T-helper 17 cell (primary cell): ENCODE results near the gene MAOB. TPM values are rescaled to one million over a fixed set of nuclear protein-coding genes. Genes with fewer than 3 reads are reported as not detected.

Experiments
- ATAC-seq: fragments of 150-1000 bp; cut with Tn5 transposase; 2 replicates; pipeline ENCODE4 v1.10.0; 2021; ENCODE audit warnings: mild to moderate bottlenecking, moderate library complexity
- DNase-seq, 3 donors: peaks; one replicate each; pipeline versions ENCODE4 v3.0.0 to v3.0.0-alpha.2; 2020 to 2021
- H3K9me3 ChIP-seq: one replicate; pipeline ENCODE4 v1.7.0; 2013; ENCODE audit warnings: low read length, mild to moderate bottlenecking; ENCODE audit not compliant: control insufficient read depth, poor library complexity, severe bottlenecking
- H3K27ac Mint-ChIP-seq: one replicate; pipeline ENCODE4 v1.8.0; 2022; ENCODE audit warnings: mild to moderate bottlenecking, moderate library complexity, mixed read lengths
- H3K27me3 Mint-ChIP-seq: one replicate; pipeline ENCODE4 v1.8.0; 2022; ENCODE audit warnings: mixed read lengths
- H3K36me3 Mint-ChIP-seq: one replicate; pipeline ENCODE4 v1.8.0; 2022; ENCODE audit warnings: low read depth, mixed read lengths
- H3K4me1 Mint-ChIP-seq: one replicate; pipeline ENCODE4 v1.8.0; 2022; ENCODE audit warnings: mild to moderate bottlenecking, mixed read lengths
- H3K4me3 Mint-ChIP-seq: one replicate; pipeline ENCODE4 v1.8.0; 2022; ENCODE audit warnings: mild to moderate bottlenecking, moderate library complexity, mixed read lengths
- total RNA-seq, 4 donors: library from RNA in 2 of 4; stranded (reverse) in 2 of 4; gene quantifications; one replicate each; pipeline ENCODE4 v1.2.3 and lab custom pipeline; 2022 to 2026

The MAOB gene
- total RNA-seq, 2 donors from 2014 or later = 0.10 TPM; not detected in 1

- DNase-seq = no peak
- Mint-ChIP-seq H3K4me1 (no peaks in the 10 kb centered on the region), H3K36me3 (peaks cover 3% of the 10 kb centered on the region), H3K27ac (no peak overlapping the region), H3K4me3 (no peak overlapping the region), H3K27me3 (peaks cover 5% of the 10 kb centered on the region)
- ATAC-seq = no peak
- H3K9me3 ChIP-seq = no peaks in the 10 kb centered on the region
Observed at GRCh38 chrX:43805579-43805978, 76.7 kb downstream of the MAOB start.

- DNase-seq (no peak), ATAC-seq (no peak)
- Mint-ChIP-seq H3K27me3 (peaks cover 8% of the 10 kb centered on the region), H3K36me3 (peaks cover 3% of the 10 kb centered on the region), H3K4me1 (no peaks in the 10 kb centered on the region), H3K4me3 (no peak overlapping the region), H3K27ac (no peak overlapping the region)
- no peaks in the 10 kb centered on the region for H3K9me3 ChIP-seq
Observed at GRCh38 chrX:43804021-43804420, 78.2 kb downstream of the MAOB start.

- Mint-ChIP-seq H3K4me3 (no peak overlapping the region), H3K36me3 (no peaks in the 10 kb centered on the region), H3K27ac (no peak overlapping the region), H3K27me3 (no peaks in the 10 kb centered on the region), H3K4me1 (no peaks in the 10 kb centered on the region)
- ATAC-seq = no peak
- no peak for DNase-seq
- H3K9me3 ChIP-seq = no peaks in the 10 kb centered on the region
Observed at GRCh38 chrX:43785930-43786591, 96.2 kb downstream of the MAOB start.

DNA sequence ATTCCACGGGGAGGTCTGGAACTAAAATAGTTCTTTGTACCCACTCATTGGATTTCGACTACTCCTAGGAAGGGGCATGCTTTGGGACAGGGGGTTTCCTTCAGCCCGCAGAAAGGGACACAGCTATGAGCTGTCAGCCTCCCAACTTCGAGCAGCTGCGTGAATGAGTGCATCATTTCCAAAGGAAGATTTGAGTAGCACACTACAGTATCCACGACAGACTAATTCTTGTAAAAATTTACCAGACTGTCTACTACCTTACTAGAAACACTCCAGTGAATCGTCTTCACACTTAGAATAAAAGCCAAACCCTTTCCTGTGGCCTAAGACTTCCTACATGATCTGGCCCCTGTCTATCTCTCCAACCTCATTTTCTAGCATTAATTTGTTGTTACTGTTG, 124.2 kb downstream of the MAOB start:
- H3K4me1 Mint-ChIP-seq = no peaks in the 10 kb centered on the region
- H3K4me3 Mint-ChIP-seq = no peak overlapping the region
- no peaks in the 10 kb centered on the region for H3K9me3 ChIP-seq
- H3K36me3 Mint-ChIP-seq = peaks cover 2% of the 10 kb centered on the region
- DNase-seq = no peak
- ATAC-seq = no peak
- no peak overlapping the region for H3K27ac Mint-ChIP-seq
- H3K27me3 Mint-ChIP-seq = peaks cover 4% of the 10 kb centered on the region

- Mint-ChIP-seq H3K36me3 (peaks cover 2% of the 10 kb centered on the region), H3K4me3 (no peak overlapping the region), H3K27me3 (peaks cover 4% of the 10 kb centered on the region), H3K27ac (no peak overlapping the region), H3K4me1 (no peaks in the 10 kb centered on the region)
- no peaks in the 10 kb centered on the region for H3K9me3 ChIP-seq
- no peak for ATAC-seq
- no peak for DNase-seq
Observed at GRCh38 chrX:43756076-43756475, 126.2 kb downstream of the MAOB start.

DNA sequence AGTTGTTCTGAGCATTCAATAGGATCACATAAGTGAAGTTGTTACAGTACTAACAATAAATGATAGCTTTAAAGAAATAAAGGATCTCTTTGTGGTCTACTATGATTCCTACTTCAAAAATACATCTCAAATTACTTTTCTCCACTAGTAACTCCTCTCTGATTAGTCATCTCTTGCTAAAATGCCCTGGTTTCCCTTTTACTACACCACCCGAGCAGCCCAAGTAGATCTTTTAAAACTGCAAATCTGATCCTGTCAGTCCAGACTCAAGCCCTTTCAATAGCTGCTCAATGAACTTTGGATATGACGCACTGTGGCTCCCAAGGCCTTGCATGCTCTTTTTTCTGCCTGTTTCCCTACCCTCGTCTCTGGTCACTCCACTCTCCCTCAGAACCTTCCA, 128.6 kb downstream of the MAOB start:
- Mint-ChIP-seq H3K27ac (no peak overlapping the region), H3K36me3 (no peaks in the 10 kb centered on the region)
- DNase-seq = no peak

DNA sequence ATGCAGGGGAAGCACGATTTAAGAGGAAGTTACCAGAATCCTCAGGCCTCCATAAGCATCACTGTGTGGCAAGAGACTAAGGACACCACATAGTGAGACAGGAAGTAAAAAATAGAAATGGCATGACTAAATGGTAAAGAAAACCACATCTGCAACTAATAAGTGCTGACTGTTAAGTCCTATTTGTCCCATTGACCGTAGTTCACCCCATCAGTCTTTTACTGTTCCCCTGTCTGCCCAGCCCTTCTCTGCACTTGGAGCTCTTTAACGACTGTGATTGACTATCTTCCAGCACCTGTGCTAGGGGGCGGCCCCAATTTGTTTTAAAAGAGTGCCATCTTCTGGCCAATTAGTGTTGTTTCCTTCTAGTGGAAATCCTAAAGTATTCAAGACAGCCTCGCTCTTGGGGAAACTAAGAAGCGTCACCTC, 132.0 kb downstream of the MAOB start:
- DNase-seq (peak; percentile 8 to 14 (median 9)), ATAC-seq (peak; percentile 78)
- Mint-ChIP-seq H3K4me3 (no peak overlapping the region), H3K4me1 (peaks cover 3% of the 10 kb centered on the region), H3K27me3 (no peaks in the 10 kb centered on the region), H3K36me3 (no peaks in the 10 kb centered on the region), H3K27ac (peak overlapping the region; percentile 24)
- no peaks in the 10 kb centered on the region for H3K9me3 ChIP-seq

More for the DNA sequence above, 128.6 kb downstream of the MAOB start:
- Mint-ChIP-seq H3K4me1 (peaks cover 3% of the 10 kb centered on the region), H3K4me3 (no peak overlapping the region), H3K27me3 (peaks cover 4% of the 10 kb centered on the region)
- no peaks in the 10 kb centered on the region for H3K9me3 ChIP-seq
- no peak for ATAC-seq

DNA sequence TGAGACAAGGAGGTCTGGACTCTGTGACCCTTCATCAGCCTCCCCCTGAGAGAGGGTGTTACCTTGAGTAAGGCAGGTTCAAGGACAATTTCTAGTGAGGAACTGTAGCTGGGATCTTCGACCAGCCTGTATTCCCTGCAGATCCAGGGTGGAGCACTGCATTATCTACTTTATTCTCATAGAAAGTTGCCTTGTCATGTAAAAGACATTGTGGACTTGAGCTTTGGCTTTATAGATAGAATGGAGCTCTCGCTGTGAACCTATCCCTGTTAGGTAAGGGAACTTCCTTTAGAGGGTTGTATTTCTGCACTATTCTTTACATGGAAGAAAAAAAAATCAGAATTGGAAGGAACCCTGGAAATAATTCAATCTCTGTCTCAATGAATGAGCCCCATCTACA, 134.8 kb downstream of the MAOB start:
- no peak for ATAC-seq
- DNase-seq = no peak
- H3K27me3 Mint-ChIP-seq = no peaks in the 10 kb centered on the region
- no peak overlapping the region for H3K4me3 Mint-ChIP-seq
- no peaks in the 10 kb centered on the region for H3K36me3 Mint-ChIP-seq
- H3K4me1 Mint-ChIP-seq = peaks cover 3% of the 10 kb centered on the region
- no peak overlapping the region for H3K27ac Mint-ChIP-seq
- no peaks in the 10 kb centered on the region for H3K9me3 ChIP-seq

DNA sequence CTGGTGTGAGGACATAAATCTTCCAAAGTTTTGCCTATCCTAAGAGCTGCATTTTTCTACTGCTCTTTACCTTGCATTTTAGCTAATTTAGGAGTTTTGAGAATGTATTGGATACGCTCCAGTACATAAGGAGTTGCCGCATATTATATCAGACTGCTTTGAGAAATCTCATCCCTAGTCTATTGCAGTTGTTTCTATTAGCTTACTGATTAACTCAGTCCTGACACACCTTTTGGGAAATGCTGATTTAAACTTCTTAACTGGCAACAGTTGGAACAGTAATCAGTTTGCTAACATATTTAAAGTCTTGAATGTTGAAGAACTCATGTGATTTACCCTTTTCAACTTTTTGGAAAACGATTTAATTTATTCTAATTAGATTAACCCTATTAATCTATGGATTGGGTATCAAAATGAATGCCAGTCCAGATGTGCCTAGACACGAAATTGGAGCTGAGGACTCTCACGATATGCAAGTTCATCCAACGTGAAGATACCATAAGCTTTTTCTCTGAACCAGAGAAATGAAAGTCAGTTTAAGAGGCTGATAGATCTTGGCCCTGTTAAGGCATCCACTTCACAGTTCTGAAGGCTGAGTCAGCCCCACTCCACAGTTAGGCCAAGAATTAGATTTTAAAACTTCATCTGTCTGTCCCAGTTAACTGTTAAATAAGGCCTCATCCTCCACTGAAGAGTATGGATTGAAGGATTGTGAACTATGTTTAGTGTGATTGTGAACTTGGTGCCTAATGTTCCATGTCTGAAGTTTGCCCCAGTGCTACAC, 136.1 kb downstream of the MAOB start:
- Mint-ChIP-seq H3K27ac (no peak overlapping the region), H3K27me3 (no peaks in the 10 kb centered on the region), H3K36me3 (no peaks in the 10 kb centered on the region), H3K4me3 (no peak overlapping the region), H3K4me1 (peaks cover 3% of the 10 kb centered on the region)
- no peaks in the 10 kb centered on the region for H3K9me3 ChIP-seq
- no peak for ATAC-seq
- no peak for DNase-seq

GRCh38 chrX:43744284-43744683, 138.0 kb downstream of the MAOB start:
- Mint-ChIP-seq H3K27me3 (no peaks in the 10 kb centered on the region), H3K36me3 (no peaks in the 10 kb centered on the region), H3K4me1 (no peaks in the 10 kb centered on the region), H3K4me3 (no peak overlapping the region), H3K27ac (no peak overlapping the region)
- ATAC-seq (no peak), DNase-seq (no peak)
- H3K9me3 ChIP-seq = no peaks in the 10 kb centered on the region

DNA sequence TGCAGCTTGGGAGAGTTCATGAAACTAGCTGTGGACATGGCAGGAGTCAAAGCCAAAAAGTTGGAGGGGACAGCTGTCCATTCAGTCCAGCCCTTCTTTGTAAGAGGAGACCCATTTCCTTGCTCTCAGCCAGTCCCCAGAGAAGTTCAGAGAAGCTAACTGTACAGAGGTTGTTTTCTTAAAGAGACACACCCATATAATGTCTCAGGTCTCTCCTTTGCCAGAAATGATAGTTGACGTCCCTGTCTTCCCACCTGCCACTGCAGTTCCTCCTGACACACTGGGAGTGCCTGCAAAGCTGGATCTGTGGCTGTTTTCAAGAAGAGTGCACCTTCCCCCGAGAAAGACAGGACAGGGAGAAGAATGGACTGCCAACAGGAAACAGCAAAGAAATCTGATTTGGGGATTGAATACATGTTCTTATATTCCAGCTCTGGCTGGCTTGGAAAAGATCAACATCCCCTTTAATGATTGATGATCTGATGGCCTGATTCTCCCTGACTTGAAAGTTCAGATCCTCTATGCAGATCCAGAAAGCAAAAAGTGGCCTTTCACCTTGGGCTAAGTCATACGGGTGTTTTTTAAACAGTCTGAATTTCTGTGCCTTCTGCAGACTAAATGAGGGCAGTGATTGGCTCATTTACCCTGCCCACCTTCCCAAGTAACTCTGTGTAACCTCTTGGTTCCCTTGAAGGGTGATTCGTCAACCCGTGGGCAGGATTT, 139.0 kb downstream of the MAOB start:
- DNase-seq (no peak), ATAC-seq (no peak)
- H3K4me1 Mint-ChIP-seq = no peaks in the 10 kb centered on the region
- H3K27ac Mint-ChIP-seq = no peak overlapping the region
- H3K4me3 Mint-ChIP-seq = no peak overlapping the region
- H3K9me3 ChIP-seq = no peaks in the 10 kb centered on the region
- no peaks in the 10 kb centered on the region for H3K27me3 Mint-ChIP-seq
- no peaks in the 10 kb centered on the region for H3K36me3 Mint-ChIP-seq

GRCh38 chrX:43741843-43742573, 140.2 kb downstream of the MAOB start:
- Mint-ChIP-seq H3K4me1 (no peaks in the 10 kb centered on the region), H3K4me3 (no peak overlapping the region), H3K27me3 (no peaks in the 10 kb centered on the region), H3K27ac (no peak overlapping the region), H3K36me3 (no peaks in the 10 kb centered on the region)
- ATAC-seq (no peak), DNase-seq (no peak)
- no peaks in the 10 kb centered on the region for H3K9me3 ChIP-seq

GRCh38 chrX:43735957-43736356, 146.3 kb downstream of the MAOB start:
- no peaks in the 10 kb centered on the region for H3K27me3 Mint-ChIP-seq
- no peaks in the 10 kb centered on the region for H3K9me3 ChIP-seq
- no peak for DNase-seq
- no peaks in the 10 kb centered on the region for H3K4me1 Mint-ChIP-seq
- H3K36me3 Mint-ChIP-seq = no peaks in the 10 kb centered on the region
- H3K27ac Mint-ChIP-seq = no peak overlapping the region
- no peak for ATAC-seq
- no peak overlapping the region for H3K4me3 Mint-ChIP-seq
